ENCODE data around the gene GRK5.

The GRK5 gene

GRCh38 chr10:119470920-119471702, 263.7 kb downstream of the GRK5 start:
- H3K36me3 ChIP-seq (replicated peaks in 1 of 2; ENCODE audit: control insufficient read depth in 2 of 2, insufficient read depth in 2 of 2, low read length in 2 of 2) = no peaks in the 10 kb centered on the region
- no peak overlapping the region for H2AK5ac ChIP-seq (ENCODE audit: low read depth, low read length)
- H2BK15ac ChIP-seq (ENCODE audit: low read length) = no peak overlapping the region
- H2BK12ac ChIP-seq (ENCODE audit: low read length) = no peak overlapping the region
- no peak overlapping the region for H3K4me2 ChIP-seq (ENCODE audit: insufficient read depth, low read length, poor library complexity, severe bottlenecking)
- no peak overlapping the region for H2BK5ac ChIP-seq (ENCODE audit: low read length)
- WGBS, 2 donors (ENCODE audit: extremely low coverage in 2 of 2, insufficient read length in 2 of 2, insufficient replicate concordance in 1 of 2) = no CpG with 5 or more reads among the region's 3 CpGs
- H2AFZ ChIP-seq (ENCODE audit: low read length) = no peak overlapping the region
- H3K27me3 ChIP-seq (ENCODE audit: control insufficient read depth in 3 of 3, insufficient read depth in 3 of 3, low read depth in 1 of 3, low read length in 3 of 3) = peaks cover 0 to 10% (median 0%) of the 10 kb centered on the region in 3 experiments
- H2BK120ac ChIP-seq (ENCODE audit: low read depth, low read length) = no peak overlapping the region
- H3K79me1 ChIP-seq (ENCODE audit: low read depth, low read length) = no peaks in the 10 kb centered on the region
- H3K9me3 ChIP-seq (replicated peaks in 1 of 2; ENCODE audit: control insufficient read depth in 2 of 2, insufficient read depth in 1 of 2, low read depth in 1 of 2, low read length in 2 of 2) = no peaks in the 10 kb centered on the region
- H3K4me3 ChIP-seq (ENCODE audit: low read length in 2 of 2) = no peak overlapping the region
- no peak overlapping the region for H3K27ac ChIP-seq (replicated peaks; ENCODE audit: low read length)
- no peak overlapping the region for H3K4ac ChIP-seq (ENCODE audit: low read length)
- no peak overlapping the region for H3K18ac ChIP-seq (ENCODE audit: low read length)
- no peak overlapping the region for H4K91ac ChIP-seq (ENCODE audit: low read depth, low read length, poor library complexity)
- no peak overlapping the region for H3K14ac ChIP-seq (ENCODE audit: low read length)
- H3K9ac ChIP-seq (ENCODE audit: low read depth, low read length, poor library complexity) = no peak overlapping the region
- no peak for DNase-seq (ENCODE audit: low spot score)
- no peak overlapping the region for H4K8ac ChIP-seq (ENCODE audit: low read depth, low read length)
- peaks cover 0 to 2% of the 10 kb centered on the region in 2 donors for H3K4me1 ChIP-seq (ENCODE audit: control insufficient read depth in 2 of 2, insufficient read depth in 1 of 2, low read depth in 1 of 2, low read length in 2 of 2)
- no peak overlapping the region for H3K23ac ChIP-seq (ENCODE audit: low read depth, low read length, poor library complexity)

- Histone ChIP-seq H3K4me2 (ENCODE audit: insufficient read depth, low read length, poor library complexity, severe bottlenecking) (no peak overlapping the region), H3K4me1 (ENCODE audit: control insufficient read depth in 2 of 2, insufficient read depth in 1 of 2, low read depth in 1 of 2, low read length in 2 of 2) (peaks cover 4 to 7% of the 10 kb centered on the region in 2 donors), H3K4me3 (ENCODE audit: low read length in 2 of 2) (no peak overlapping the region), H3K79me1 (ENCODE audit: low read depth, low read length) (no peaks in the 10 kb centered on the region), H3K18ac (ENCODE audit: low read length) (no peak overlapping the region), H2BK12ac (ENCODE audit: low read length) (no peak overlapping the region), H3K36me3 (replicated peaks in 1 of 2; ENCODE audit: control insufficient read depth in 2 of 2, insufficient read depth in 2 of 2, low read length in 2 of 2) (no peaks in the 10 kb centered on the region), H2AK5ac (ENCODE audit: low read depth, low read length) (no peak overlapping the region), H3K27me3 (ENCODE audit: control insufficient read depth in 3 of 3, insufficient read depth in 3 of 3, low read depth in 1 of 3, low read length in 3 of 3) (peaks cover 0 to 27% (median 0%) of the 10 kb centered on the region in 3 experiments), H3K27ac (replicated peaks; ENCODE audit: low read length) (no peak overlapping the region), H3K9ac (ENCODE audit: low read depth, low read length, poor library complexity) (no peak overlapping the region), H3K4ac (ENCODE audit: low read length) (no peak overlapping the region), H2AFZ (ENCODE audit: low read length) (no peak overlapping the region), H3K23ac (ENCODE audit: low read depth, low read length, poor library complexity) (no peak overlapping the region), H2BK120ac (ENCODE audit: low read depth, low read length) (no peak overlapping the region), H2BK5ac (ENCODE audit: low read length) (no peak overlapping the region), H3K14ac (ENCODE audit: low read length) (no peak overlapping the region), H4K8ac (ENCODE audit: low read depth, low read length) (no peak overlapping the region), H3K9me3 (replicated peaks in 1 of 2; ENCODE audit: control insufficient read depth in 2 of 2, insufficient read depth in 1 of 2, low read depth in 1 of 2, low read length in 2 of 2) (no peaks in the 10 kb centered on the region), H4K91ac (ENCODE audit: low read depth, low read length, poor library complexity) (no peak overlapping the region), H2BK15ac (ENCODE audit: low read length) (no peak overlapping the region)
- no CpG with 5 or more reads among the region's 4 CpGs for WGBS, 2 donors (ENCODE audit: extremely low coverage in 2 of 2, insufficient read length in 2 of 2, insufficient replicate concordance in 1 of 2)
- no peak for DNase-seq (ENCODE audit: low spot score)
Measured at GRCh38 chr10:119473771-119474170, 266.4 kb downstream of the GRK5 start.

GRCh38 chr10:119474606-119475005, 267.2 kb downstream of the GRK5 start:
- Histone ChIP-seq H3K18ac (ENCODE audit: low read length) (no peak overlapping the region), H3K4me2 (ENCODE audit: insufficient read depth, low read length, poor library complexity, severe bottlenecking) (no peak overlapping the region), H2AK5ac (ENCODE audit: low read depth, low read length) (no peak overlapping the region), H2BK12ac (ENCODE audit: low read length) (no peak overlapping the region), H2BK120ac (ENCODE audit: low read depth, low read length) (no peak overlapping the region), H2BK5ac (ENCODE audit: low read length) (no peak overlapping the region), H3K14ac (ENCODE audit: low read length) (no peak overlapping the region), H4K91ac (ENCODE audit: low read depth, low read length, poor library complexity) (no peak overlapping the region), H3K23ac (ENCODE audit: low read depth, low read length, poor library complexity) (no peak overlapping the region), H3K4me1 (ENCODE audit: control insufficient read depth in 2 of 2, insufficient read depth in 1 of 2, low read depth in 1 of 2, low read length in 2 of 2) (peaks cover 4 to 15% of the 10 kb centered on the region in 2 donors), H3K9me3 (replicated peaks in 1 of 2; ENCODE audit: control insufficient read depth in 2 of 2, insufficient read depth in 1 of 2, low read depth in 1 of 2, low read length in 2 of 2) (no peaks in the 10 kb centered on the region), H2AFZ (ENCODE audit: low read length) (no peak overlapping the region), H2BK15ac (ENCODE audit: low read length) (no peak overlapping the region), H3K4me3 (ENCODE audit: low read length in 2 of 2) (no peak overlapping the region), H4K8ac (ENCODE audit: low read depth, low read length) (no peak overlapping the region), H3K27me3 (ENCODE audit: control insufficient read depth in 3 of 3, insufficient read depth in 3 of 3, low read depth in 1 of 3, low read length in 3 of 3) (peaks cover 0 to 36% (median 0%) of the 10 kb centered on the region in 3 experiments), H3K9ac (ENCODE audit: low read depth, low read length, poor library complexity) (no peak overlapping the region), H3K79me1 (ENCODE audit: low read depth, low read length) (no peaks in the 10 kb centered on the region), H3K4ac (ENCODE audit: low read length) (no peak overlapping the region), H3K36me3 (replicated peaks in 1 of 2; ENCODE audit: control insufficient read depth in 2 of 2, insufficient read depth in 2 of 2, low read length in 2 of 2) (no peaks in the 10 kb centered on the region), H3K27ac (replicated peaks; ENCODE audit: low read length) (no peak overlapping the region)
- WGBS, 2 donors (ENCODE audit: extremely low coverage in 2 of 2, insufficient read length in 2 of 2, insufficient replicate concordance in 1 of 2) = no CpG with 5 or more reads among the region's 10 CpGs
- no peak for DNase-seq (ENCODE audit: low spot score)

GRCh38 chr10:119477444-119477843, 270.1 kb downstream of the GRK5 start:
- WGBS, 2 donors (ENCODE audit: extremely low coverage in 2 of 2, insufficient read length in 2 of 2, insufficient replicate concordance in 1 of 2) = no CpG with 5 or more reads among the region's 3 CpGs
- no peak overlapping the region for H3K18ac ChIP-seq (ENCODE audit: low read length)
- peaks cover 0 to 41% (median 0%) of the 10 kb centered on the region in 3 experiments for H3K27me3 ChIP-seq (ENCODE audit: control insufficient read depth in 3 of 3, insufficient read depth in 3 of 3, low read depth in 1 of 3, low read length in 3 of 3)

More at GRCh38 chr10:119477444-119477843, 270.1 kb downstream of the GRK5 start:
- H3K4me1 ChIP-seq (ENCODE audit: control insufficient read depth in 2 of 2, insufficient read depth in 1 of 2, low read depth in 1 of 2, low read length in 2 of 2) = peaks cover 4 to 18% of the 10 kb centered on the region in 2 donors
- no peaks in the 10 kb centered on the region for H3K79me1 ChIP-seq (ENCODE audit: low read depth, low read length)
- no peaks in the 10 kb centered on the region for H3K36me3 ChIP-seq (replicated peaks in 1 of 2; ENCODE audit: control insufficient read depth in 2 of 2, insufficient read depth in 2 of 2, low read length in 2 of 2)
- no peak overlapping the region for H3K14ac ChIP-seq (ENCODE audit: low read length)
- H2AK5ac ChIP-seq (ENCODE audit: low read depth, low read length) = no peak overlapping the region
- H2BK5ac ChIP-seq (ENCODE audit: low read length) = no peak overlapping the region
- H3K4me3 ChIP-seq (ENCODE audit: low read length in 2 of 2) = no peak overlapping the region
- H3K9ac ChIP-seq (ENCODE audit: low read depth, low read length, poor library complexity) = no peak overlapping the region
- H3K4me2 ChIP-seq (ENCODE audit: insufficient read depth, low read length, poor library complexity, severe bottlenecking) = no peak overlapping the region
- H3K23ac ChIP-seq (ENCODE audit: low read depth, low read length, poor library complexity) = no peak overlapping the region
- no peak for DNase-seq (ENCODE audit: low spot score)
- H2BK15ac ChIP-seq (ENCODE audit: low read length) = no peak overlapping the region
- H3K27ac ChIP-seq (replicated peaks; ENCODE audit: low read length) = no peak overlapping the region
- H4K8ac ChIP-seq (ENCODE audit: low read depth, low read length) = no peak overlapping the region
- no peak overlapping the region for H2BK12ac ChIP-seq (ENCODE audit: low read length)
- H3K4ac ChIP-seq (ENCODE audit: low read length) = no peak overlapping the region
- H4K91ac ChIP-seq (ENCODE audit: low read depth, low read length, poor library complexity) = no peak overlapping the region
- H2BK120ac ChIP-seq (ENCODE audit: low read depth, low read length) = no peak overlapping the region
- no peak overlapping the region for H2AFZ ChIP-seq (ENCODE audit: low read length)
- no peaks in the 10 kb centered on the region for H3K9me3 ChIP-seq (replicated peaks in 1 of 2; ENCODE audit: control insufficient read depth in 2 of 2, insufficient read depth in 1 of 2, low read depth in 1 of 2, low read length in 2 of 2)
